DND-41 (cell line): ENCODE data around the gene ZMYND10.

Source experiments
- ATAC-seq: fragments of 200-7000 bp; cut with Tn5 transposase; 3 replicates; pipeline ENCODE4 v1.9.1; 2021; ENCODE audit warnings: low read depth; ENCODE audit not compliant: insufficient read depth
- DNase-seq: peaks from one replicate; pipeline ENCODE4 v3.0.0-alpha.2; 2020
- H2AFZ ChIP-seq: 2 replicates; pipeline ENCODE4 v1.6.0; 2012; ENCODE audit warnings: low read depth, low read length
- H3K27ac ChIP-seq: 2 replicates; pipeline ENCODE4 v1.5.1; 2012; ENCODE audit warnings: low read length, inconsistent platforms
- H3K27me3 ChIP-seq: fragments of 200-600 bp; sonication (generic); 2 replicates; pipeline ENCODE4 v1.6.0; 2012; ENCODE audit warnings: low read length, mild to moderate bottlenecking, inconsistent platforms; ENCODE audit not compliant: insufficient read depth, poor library complexity
- H3K36me3 ChIP-seq: 2 replicates; pipeline ENCODE4 v1.5.1; 2012; ENCODE audit warnings: low read length, inconsistent platforms; ENCODE audit not compliant: insufficient read depth
- H3K4me1 ChIP-seq: 2 replicates; pipeline ENCODE4 v1.5.1; 2012; ENCODE audit warnings: mild to moderate bottlenecking, low read length; ENCODE audit not compliant: insufficient read depth
- H3K4me2 ChIP-seq: 2 replicates; pipeline ENCODE4 v1.6.0; 2012; ENCODE audit warnings: mild to moderate bottlenecking, moderate library complexity, low read length, inconsistent platforms; ENCODE audit not compliant: insufficient read depth
- H3K4me3 ChIP-seq, 2 experiments: fragments of 200-600 bp in 1 of 2; shearing (Covaris generic) in 1 of 2; 2 replicates each; pipeline ENCODE4 v1.5.1; 2012 to 2016; ENCODE audit warnings: inconsistent platforms in 2 of 2, low read length in 2 of 2, mild to moderate bottlenecking in 2 of 2, low read depth in 1 of 2, moderate library complexity in 1 of 2
- H3K79me2 ChIP-seq: 2 replicates; pipeline ENCODE4 v1.6.0; 2012; ENCODE audit warnings: low read length, inconsistent platforms; ENCODE audit not compliant: insufficient read depth
- H3K9ac ChIP-seq: 2 replicates; pipeline ENCODE4 v1.6.0; 2012; ENCODE audit warnings: low read depth, mild to moderate bottlenecking, inconsistent platforms, low read length, moderate library complexity
- H3K9me3 ChIP-seq: 2 replicates; pipeline ENCODE4 v1.5.1; 2012; ENCODE audit warnings: low read length, moderate library complexity, mild to moderate bottlenecking, inconsistent platforms; ENCODE audit not compliant: insufficient read depth, severe bottlenecking
- H4K20me1 ChIP-seq: 2 replicates; pipeline ENCODE4 v1.6.0; 2012; ENCODE audit warnings: low read length; ENCODE audit not compliant: insufficient read depth
- CTCF ChIP-seq: IDR thresholded peaks from 2 replicates; pipeline ENCODE4 v1.5.1; 2012; ENCODE audit warnings: borderline replicate concordance, low read length, moderate library complexity, mild to moderate bottlenecking; ENCODE audit not compliant: poor library complexity, severe bottlenecking; ENCODE audit errors: extremely low read depth
- EZH2 ChIP-seq: IDR thresholded peaks from 3 replicates; pipeline ENCODE4 v1.6.1; 2012; ENCODE audit warnings: borderline replicate concordance, low read depth, mild to moderate bottlenecking, moderate library complexity, low read length, inconsistent platforms; ENCODE audit not compliant: severe bottlenecking

ZMYND10 gene

GRCh38 chr3:50325497-50326181 is 19.9 kb downstream of the ZMYND10 start:
- Histone ChIP-seq H3K27me3 (no peaks in the 10 kb centered on the region), H3K9ac (peak overlapping the region; percentile 21), H4K20me1 (peaks cover 17% of the 10 kb centered on the region; the same call in 1 of the 2 replicates), H3K4me2 (peak overlapping the region; percentile 23), H3K4me1 (peaks cover 58% of the 10 kb centered on the region), H2AFZ (no peak overlapping the region), H3K79me2 (peaks cover 30% of the 10 kb centered on the region), H3K36me3 (peaks cover 40% of the 10 kb centered on the region), H3K27ac (no peak overlapping the region), H3K4me3 (no peak overlapping the region), H3K9me3 (no peaks in the 10 kb centered on the region)
- ATAC-seq (no peak), DNase-seq (no peak)
- TF ChIP-seq CTCF (no peak), EZH2 (no peak)

GRCh38 chr3:50325113-50325480 is 20.4 kb downstream of the ZMYND10 start:
- ATAC-seq (no peak), DNase-seq (no peak)
- Histone ChIP-seq H3K79me2 (peaks cover 31% of the 10 kb centered on the region), H3K4me2 (no peak overlapping the region), H2AFZ (no peak overlapping the region), H3K9me3 (no peaks in the 10 kb centered on the region), H3K4me3 (no peak overlapping the region), H3K36me3 (peaks cover 37% of the 10 kb centered on the region), H4K20me1 (peaks cover 15% of the 10 kb centered on the region; the same call in 1 of the 2 replicates), H3K27ac (no peak overlapping the region), H3K4me1 (peaks cover 58% of the 10 kb centered on the region), H3K27me3 (no peaks in the 10 kb centered on the region), H3K9ac (no peak overlapping the region)
- TF ChIP-seq CTCF, result no peak
- TF ChIP-seq EZH2, result no peak

- Histone ChIP-seq H3K27me3 (no peaks in the 10 kb centered on the region), H3K4me2 (0 out of 2 replicates have a peak overlapping the region, but pooled peaks have one; percentile 1), H3K9me3 (no peaks in the 10 kb centered on the region), H2AFZ (no peak overlapping the region), H3K4me1 (peaks cover 58% of the 10 kb centered on the region), H3K4me3 (no peak overlapping the region), H3K27ac (no peak overlapping the region; the same call in 1 of the 2 replicates), H3K36me3 (peaks cover 37% of the 10 kb centered on the region), H3K9ac (0 out of 2 replicates have a peak overlapping the region, but pooled peaks have one; percentile 2), H4K20me1 (peaks cover 18% of the 10 kb centered on the region; the same call in 1 of the 2 replicates), H3K79me2 (peaks cover 36% of the 10 kb centered on the region)
- TF ChIP-seq EZH2, result no peak
- peak; percentile 92 for TF ChIP-seq CTCF
- DNase-seq (peak; percentile 71), ATAC-seq (peak; percentile 34)
Observed at GRCh38 chr3:50324351-50325112, 21.0 kb downstream of the ZMYND10 start.
